ENCODE data around the gene PACS2.
"Not testable (repeated sequence)": the region's sequence is repeated elsewhere in the genome, so short reads cannot be mapped to it uniquely, and the experiment has no call there.

PACS2 gene

GRCh38 chr14:105312973-105313372 lies 1.6 kb upstream of the PACS2 start:
- in situ Hi-C loops (cut with HindIII; ENCODE audit: low sequenced_read_pairs), result no loop called here

DNA sequence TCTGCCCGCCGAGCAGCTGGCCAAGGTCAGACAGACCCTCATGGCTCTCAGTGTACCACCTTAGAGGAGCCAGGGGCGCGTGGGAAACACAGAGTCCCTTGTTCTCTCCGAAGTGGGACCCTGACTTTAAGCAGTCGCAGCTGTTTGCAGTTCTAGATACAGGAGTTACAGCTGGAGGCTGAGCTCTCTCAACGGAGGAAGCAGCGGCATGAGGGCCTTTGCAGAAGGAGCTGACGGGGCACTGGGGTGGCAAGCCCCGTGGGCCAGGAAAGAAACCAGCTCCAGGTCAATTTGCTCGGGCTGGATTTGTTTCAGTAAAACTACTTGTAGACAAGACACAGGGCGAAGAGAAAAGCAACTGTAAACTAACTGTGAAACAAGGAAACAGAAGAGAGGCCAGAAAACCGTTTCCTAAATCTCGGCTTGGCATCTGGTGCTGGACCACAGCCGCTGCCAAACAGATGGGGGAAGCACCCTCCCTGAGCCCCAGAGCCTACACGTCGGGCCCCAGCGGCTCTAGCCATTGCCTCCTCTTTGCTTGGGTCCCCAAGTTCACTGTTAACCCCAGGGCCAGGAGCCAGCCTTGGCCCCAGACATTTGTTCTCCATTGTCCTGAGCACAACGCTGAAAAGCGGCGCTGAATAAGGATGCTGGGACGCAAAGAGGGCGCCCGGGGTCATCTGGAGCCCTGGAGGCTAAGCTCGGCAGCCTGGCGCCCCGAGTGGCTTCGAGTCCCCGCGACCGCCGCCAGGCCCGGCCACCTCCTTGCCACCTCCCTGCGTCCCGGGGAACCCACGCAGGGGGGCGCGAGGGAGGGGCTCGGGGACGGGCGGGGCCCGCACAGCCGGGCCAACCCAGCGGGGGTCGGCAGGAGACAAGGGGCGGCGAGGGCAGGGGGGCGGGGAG lies 914 bp upstream of the PACS2 start:
- in situ Hi-C loops (cut with HindIII; ENCODE audit: low sequenced_read_pairs), result no loop called here

DNA sequence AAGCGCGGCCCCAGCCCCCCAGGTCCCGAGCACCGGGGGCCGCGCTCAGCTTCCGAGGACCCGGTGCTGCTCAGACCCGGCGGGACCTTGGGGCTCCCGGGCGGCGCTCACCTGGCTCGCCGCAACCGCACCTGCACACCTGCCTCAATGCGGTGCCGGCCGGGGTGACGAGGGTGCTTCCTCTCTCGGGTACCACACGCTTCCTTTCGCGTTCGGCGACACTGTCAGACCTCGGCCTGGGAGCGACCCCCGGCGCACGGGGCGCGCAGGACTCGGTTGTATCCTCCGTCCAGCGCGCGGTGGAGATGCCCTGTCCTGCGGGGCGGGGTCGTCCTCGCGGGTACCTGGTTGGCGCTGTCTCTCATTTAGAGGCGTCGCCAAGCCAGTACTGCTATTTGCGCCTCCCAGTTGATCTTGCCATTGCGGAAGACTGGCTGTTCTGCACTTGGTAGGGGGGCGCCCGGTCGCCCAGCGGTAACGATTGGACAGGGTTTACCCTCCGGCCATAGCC lies 718 bp downstream of the PACS2 start:
- in situ Hi-C loops (cut with HindIII; ENCODE audit: low sequenced_read_pairs), result no loop called here

DNA sequence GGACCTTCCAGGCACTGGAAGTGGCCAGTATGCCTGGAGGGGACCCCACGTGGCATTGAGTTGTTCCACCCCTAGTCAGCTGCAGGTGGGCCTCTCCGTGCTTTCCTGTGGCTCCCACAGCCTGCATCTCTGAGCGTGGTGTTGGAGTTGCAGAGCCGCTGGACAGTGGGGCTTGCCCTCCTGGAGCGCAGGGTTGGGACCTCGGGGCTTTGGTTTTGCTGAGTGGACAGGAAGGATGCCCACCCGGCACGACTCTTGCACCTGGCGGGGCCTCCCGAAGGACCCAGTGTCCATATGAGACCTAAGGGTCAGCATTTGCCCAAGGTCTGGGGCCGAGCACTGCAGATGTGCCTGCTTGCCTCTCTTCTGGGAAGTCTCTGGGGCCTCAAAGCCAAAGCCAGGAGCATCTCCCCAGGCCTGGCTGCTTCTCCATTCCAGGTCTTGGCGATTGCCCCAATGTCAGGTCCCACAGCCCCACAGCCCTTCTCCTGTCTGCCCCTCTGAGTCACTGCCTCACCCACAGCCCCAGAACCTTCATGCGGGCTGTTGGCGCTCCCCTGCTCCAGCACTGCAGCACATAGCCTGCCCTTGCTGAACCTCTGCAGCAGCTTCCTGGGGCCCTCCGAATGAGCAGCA lies 1.5 kb downstream of the PACS2 start:
- in situ Hi-C loops (cut with HindIII; ENCODE audit: low sequenced_read_pairs), result no loop called here

- in situ Hi-C loops (cut with HindIII; ENCODE audit: low sequenced_read_pairs), result no loop called here
These were observed 2.0 kb downstream of the PACS2 start for GRCh38 chr14:105316577-105316941.

GRCh38 chr14:105316968-105317510 lies 2.5 kb downstream of the PACS2 start:
- in situ Hi-C loops (cut with HindIII; ENCODE audit: low sequenced_read_pairs), result no loop called here

DNA sequence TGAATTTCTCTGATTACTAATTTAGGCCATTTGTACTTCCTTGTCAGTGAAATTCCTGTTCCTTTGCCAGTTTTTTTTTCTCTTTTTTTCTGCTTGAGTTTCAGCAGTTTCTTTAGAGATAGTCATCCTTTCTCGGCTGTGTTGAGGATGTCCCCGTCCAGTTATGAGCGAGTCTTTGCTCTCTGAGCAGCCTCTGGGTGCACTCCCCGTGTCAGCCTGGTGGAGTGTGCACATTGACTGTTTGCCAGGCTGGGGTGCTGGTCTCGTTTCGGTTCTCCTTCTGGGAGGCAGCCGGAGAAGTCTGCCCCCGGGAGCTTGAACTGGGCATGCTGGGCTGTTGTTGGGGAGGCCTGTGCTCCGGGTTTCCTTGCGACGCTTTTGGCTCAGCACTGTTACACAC lies 3.0 kb downstream of the PACS2 start:
- in situ Hi-C loops (cut with HindIII; ENCODE audit: low sequenced_read_pairs), result no loop called here

- in situ Hi-C loops (cut with HindIII; ENCODE audit: low sequenced_read_pairs), result no loop called here
These were observed 8.4 kb downstream of the PACS2 start for GRCh38 chr14:105322791-105323556.

GRCh38 chr14:105323663-105324062 lies 9.1 kb downstream of the PACS2 start:
- in situ Hi-C loops (cut with HindIII; ENCODE audit: low sequenced_read_pairs), result no loop called here

DNA sequence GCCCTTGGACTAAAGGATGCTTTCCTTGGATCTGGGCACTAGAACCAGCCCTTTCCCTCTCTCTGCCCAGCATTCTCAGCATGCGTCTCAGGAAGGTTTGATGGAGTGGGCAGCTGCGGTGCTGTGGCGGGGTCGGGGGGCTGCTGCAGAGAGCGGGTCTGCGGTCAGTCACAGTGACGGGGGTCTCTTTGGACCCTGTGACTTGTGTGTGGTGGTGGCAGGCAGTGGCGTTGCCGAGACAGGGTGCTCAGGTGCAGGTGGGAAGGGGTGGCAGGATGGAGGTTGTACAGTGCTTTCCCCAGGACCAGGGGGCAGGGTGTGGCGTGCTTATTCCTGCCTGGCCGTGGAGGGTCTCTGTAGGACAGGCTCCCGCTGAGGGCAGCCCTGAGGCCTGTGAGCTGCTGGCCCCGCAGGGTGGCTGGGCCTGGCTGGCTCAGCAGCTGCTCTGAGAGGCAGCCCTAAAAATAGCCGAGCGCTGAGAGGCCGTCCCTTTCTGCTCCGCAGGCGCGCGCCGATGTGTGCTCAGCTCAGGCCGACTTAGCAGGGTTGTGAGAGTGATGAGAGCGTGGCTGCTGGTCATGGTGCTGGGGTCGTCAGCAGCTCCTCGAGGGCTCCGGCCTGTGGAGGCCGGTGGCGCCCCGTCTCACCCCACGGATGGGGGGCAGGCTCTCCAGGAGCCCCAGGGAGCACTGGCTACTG lies 9.7 kb downstream of the PACS2 start:
- in situ Hi-C loops (cut with HindIII; ENCODE audit: low sequenced_read_pairs), result no loop called here

- in situ Hi-C loops (cut with HindIII; ENCODE audit: low sequenced_read_pairs), result no loop called here
These were observed 10.3 kb downstream of the PACS2 start for GRCh38 chr14:105324871-105325270.

DNA sequence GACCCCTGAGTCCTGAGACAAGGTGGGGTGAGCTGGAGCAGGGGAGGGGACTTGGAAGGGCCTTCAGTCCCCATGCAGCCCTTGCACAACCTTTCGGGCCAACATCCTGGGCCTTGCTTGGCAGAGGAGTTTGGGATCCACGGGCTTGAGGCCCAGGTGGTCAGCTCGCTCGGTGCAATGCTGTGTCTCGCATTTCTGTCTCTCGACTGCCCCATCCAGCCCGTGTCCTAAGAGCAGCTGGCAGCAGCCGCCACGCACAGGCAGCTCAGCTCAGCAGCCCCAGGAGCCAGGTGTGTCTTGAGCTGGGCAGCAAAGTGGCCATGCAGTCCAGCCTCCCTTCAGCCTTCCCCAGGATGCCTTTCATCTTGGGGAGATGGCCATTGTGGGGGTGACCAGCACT lies 10.8 kb downstream of the PACS2 start:
- in situ Hi-C loops (cut with HindIII; ENCODE audit: low sequenced_read_pairs), result no loop called here

DNA sequence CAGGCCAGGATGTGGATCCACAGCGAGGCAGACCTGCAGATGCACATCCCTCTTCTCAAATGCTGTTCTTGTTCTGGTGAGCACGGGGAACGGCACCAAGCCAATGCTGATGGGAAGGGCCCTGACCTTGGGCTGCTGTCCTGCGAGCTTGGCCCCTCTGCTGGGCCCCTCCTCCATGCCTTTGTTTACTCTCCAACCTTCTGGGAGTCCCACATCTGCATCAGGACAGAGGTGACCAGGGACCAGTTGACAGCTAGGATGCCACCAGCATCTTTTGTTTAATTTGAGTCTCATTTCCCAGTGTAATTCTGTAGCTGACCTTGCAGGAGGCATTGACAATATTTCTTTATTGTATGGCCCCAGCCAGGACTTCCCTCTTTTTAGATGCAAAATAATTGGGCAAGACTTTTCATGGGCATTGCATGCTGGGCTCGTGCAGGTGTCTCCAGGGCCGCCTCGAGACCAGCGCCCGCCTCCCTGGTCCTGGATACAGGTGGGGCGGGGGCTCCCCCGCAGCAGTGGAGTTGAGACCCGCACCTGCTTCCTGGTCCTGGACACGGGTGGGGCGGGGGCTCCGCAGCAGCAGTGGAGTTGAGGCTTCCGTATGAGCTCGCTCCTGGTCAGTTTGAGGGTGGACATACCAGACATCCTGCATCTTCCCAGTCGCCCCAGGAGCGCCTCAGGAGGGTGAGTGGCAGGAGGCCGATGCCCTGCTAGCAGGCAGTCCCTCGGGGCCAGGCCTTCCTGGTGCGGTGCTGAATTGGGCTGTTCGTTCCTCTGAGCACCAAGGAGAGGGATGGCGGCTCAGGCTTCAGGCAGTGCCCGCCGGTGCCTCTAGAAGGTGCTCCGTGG lies 11.4 kb downstream of the PACS2 start:
- in situ Hi-C loops (cut with HindIII; ENCODE audit: low sequenced_read_pairs), result no loop called here

DNA sequence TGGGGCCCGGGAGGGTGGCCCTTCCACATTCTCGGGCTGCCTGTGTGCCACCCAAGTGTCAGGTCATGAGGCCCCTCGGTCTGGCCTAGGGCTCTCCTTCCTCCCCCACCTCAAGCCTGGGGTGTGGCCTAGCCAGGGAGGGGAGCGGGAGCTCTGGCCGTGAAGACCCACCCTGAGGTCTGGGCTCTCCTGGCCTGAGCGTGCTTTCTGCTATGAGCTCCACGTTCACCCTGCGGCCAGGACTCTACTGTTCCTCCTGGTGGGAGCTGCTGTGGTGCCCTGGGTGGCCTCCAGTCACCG lies 12.0 kb downstream of the PACS2 start:
- in situ Hi-C loops (cut with HindIII; ENCODE audit: low sequenced_read_pairs), result no loop called here

DNA sequence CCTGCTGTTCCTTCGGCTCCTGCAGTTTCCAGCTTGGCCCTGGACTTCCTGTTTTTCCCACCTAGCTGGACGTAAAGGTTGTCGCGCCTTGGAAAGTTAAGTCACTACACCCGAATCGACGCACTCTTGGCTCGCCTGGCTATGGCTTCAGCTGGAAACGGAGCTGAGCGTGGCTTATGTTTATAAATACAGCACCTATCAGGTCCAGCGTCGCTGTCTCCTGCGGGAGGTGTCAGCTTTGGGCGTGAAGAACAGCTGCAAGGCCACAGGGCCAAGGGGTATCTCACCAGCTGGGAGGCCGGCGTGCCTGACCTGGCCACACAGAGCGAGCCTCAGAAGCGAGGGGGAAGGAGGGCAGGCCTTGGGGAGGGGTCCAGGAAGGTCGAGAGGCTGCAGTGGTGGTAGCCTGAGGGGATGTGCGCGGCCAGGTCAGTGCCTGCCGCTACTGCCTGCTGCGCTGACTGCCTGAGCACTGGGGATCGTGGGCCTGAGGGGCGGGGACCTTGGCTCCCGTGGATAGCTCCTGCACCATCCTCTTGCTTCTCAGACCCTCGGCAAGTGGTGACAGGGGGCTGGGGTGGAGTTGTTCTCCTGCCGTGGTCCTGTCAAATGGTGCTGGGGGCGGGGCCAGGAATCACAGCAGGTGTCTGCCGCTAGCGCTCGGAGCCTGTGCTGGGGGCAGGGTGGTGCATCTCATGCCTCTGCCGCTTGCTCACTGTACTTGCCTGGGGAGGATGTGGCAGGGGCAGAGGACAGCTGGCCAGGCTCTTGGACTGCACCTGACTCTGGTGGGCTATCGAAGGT lies 12.5 kb downstream of the PACS2 start:
- in situ Hi-C loops (cut with HindIII; ENCODE audit: low sequenced_read_pairs), result no loop called here

- in situ Hi-C loops (cut with HindIII; ENCODE audit: low sequenced_read_pairs), result not testable (repeated sequence)
These were observed 13.1 kb downstream of the PACS2 start for GRCh38 chr14:105327695-105328045.

GRCh38 chr14:105328070-105328677 lies 13.6 kb downstream of the PACS2 start:
- in situ Hi-C loops (cut with HindIII; ENCODE audit: low sequenced_read_pairs), result no loop called here

- in situ Hi-C loops (cut with HindIII; ENCODE audit: low sequenced_read_pairs), result no loop called here
These were observed 14.3 kb downstream of the PACS2 start for GRCh38 chr14:105328678-105329390.
